ELF-1 (cell line): ENCODE results near the gene RCSD1.

Source experiments
- DNase-seq: peaks from one replicate; pipeline ENCODE4 v3.0.0-alpha.2; 2016; ENCODE audit warnings: low read depth, low spot score

Gene RCSD1

DNA sequence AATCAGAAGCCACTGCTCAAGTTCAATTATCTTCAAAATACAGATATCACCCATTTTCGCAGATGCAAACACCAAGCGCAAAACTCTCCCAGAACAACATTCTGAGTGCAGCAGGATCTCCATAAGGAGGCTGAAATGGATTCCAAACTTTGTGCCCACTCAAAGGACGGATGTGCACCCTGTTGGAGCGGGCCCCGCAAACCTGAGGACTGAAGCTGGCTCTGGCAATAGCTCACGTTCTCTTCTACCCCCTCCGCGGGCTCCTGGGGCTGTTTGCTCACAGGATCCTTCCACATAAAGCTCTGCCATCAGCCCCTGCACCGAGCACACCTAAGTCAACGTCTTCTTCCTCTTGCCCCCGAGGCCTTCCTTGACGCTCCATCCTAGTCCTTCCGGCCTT is 11.7 kb upstream of the RCSD1 start:
- no peak for DNase-seq

DNA sequence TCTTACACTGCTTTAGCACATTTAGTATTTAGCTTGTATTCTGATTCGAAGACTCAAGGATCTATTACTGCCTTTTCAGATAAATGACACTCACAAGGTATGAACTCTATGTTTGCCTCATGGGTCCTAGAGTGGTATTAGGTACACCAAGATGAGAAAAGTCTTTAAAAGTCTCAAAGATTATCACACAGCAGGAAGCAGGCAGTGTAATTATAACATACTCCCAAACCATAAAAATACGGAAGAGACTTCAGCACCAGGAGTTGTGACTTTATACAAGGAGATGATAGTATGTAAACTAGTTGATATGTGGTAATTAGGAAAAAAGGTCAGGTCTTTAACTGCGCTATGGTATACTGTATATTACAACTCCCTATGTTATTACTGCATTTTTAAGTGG is 11.2 kb upstream of the RCSD1 start:
- no peak for DNase-seq

DNA sequence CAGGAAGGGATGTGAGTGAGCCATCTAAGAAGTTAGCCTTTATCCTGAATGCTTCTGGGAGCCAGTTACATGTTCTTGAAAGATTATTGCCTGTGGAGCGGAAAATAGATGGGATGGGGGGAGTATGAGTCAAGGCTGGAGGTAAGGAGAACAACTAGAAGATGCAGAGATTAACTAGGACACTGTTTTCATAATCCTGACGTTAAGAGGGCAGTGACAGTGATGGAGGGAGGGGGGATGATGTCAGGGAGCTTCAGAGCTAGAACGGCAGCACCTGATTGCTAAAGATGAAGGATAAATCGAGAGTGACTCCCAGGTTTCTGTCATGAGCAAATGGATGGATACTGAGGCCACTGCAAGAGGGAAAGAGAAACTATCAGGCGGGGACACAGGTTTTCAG is 10.0 kb upstream of the RCSD1 start:
- no peak for DNase-seq

DNA sequence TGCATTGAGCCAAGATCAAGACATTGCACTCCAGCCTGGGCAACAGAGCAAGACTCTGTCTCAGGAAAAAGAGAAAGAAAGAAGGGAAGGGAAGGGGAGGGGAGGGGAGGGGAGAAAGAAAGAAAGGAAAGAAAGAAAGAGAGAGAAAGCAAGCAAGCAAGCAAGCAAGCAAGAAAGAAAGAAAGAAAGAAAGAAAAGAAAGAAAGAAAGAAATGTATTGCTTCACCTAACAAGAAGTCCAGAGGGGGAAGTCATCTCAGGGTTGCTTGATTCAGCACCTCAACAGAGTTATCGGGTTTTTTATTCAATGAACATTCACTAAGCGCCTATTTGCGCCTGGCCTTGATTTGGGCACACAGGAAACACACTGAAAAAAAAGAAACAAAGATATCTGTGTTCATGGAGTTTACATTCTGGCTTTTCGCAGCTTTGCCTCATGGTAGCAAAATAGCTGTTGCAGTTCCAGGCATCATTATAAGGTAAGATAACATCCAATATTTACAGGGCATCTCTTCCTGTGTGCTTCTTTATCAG is 8.2 kb upstream of the RCSD1 start:
- no peak for DNase-seq

DNA sequence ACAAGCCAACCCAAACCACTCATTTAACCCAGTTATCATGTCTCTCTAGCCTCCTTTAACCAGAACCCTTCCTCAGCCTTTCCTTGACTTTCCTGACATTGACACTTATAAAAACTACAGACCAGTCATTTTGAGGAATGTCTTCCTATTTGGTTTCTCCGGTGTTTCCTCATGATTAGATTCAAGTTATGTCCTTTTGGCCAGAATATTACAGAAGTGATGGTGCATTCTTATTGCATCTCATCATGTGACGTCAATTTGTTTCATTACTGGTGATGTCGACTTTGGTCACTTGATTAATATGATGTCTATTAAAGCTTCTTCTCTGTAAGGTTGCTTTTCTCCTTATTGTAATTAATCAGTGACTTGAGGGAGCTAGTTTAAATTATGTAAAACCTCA is 6.1 kb upstream of the RCSD1 start:
- DNase-seq: no peak

DNA sequence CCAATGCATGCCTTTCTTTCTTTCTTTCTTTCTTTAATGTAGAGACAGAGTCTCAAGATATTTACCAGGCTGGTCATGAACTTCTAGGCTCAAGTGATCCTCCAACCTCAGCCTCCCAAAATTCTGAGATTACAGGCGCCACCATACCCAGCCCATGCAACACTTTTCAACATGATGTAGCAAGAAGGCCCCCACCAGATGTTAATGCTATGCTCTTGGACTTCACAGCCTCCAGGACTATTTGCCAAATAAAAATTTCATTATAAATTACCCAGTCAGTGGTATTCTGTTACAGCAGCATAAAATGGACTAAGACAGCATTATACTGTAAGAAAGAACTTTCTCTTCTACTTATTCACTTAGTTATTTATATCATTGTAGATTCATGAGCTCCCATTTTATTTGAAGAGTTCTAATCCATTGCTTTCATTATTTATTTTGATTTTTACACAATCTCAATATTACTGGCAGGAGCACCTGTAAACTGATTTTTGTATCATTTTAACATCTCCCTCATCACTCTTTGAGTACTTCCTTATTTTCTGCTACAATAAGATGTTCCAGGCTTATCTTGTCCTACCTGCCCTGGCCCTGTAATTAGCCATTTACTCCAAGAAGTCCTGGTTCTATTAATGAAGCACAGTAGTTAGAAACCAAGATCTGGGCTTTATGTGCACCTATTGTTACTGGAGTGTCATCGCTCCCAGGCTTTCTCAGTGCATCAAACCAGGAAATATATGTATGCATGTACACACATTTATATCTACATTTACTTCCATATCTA is 4.8 kb upstream of the RCSD1 start:
- no peak for DNase-seq

DNA sequence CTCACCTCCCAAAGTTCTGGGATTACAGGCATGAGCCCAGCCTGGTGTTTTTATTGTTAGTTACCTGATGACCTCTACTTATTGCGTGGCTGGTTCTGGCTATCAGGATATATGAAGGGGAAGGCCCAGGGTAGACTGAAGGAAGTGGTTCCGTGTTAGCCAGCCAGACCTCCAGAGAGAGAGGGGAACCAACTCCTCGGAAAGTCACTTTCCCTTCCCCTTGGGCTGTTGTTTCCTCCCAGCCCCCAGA is 2.5 kb upstream of the RCSD1 start:
- DNase-seq: no peak

DNA sequence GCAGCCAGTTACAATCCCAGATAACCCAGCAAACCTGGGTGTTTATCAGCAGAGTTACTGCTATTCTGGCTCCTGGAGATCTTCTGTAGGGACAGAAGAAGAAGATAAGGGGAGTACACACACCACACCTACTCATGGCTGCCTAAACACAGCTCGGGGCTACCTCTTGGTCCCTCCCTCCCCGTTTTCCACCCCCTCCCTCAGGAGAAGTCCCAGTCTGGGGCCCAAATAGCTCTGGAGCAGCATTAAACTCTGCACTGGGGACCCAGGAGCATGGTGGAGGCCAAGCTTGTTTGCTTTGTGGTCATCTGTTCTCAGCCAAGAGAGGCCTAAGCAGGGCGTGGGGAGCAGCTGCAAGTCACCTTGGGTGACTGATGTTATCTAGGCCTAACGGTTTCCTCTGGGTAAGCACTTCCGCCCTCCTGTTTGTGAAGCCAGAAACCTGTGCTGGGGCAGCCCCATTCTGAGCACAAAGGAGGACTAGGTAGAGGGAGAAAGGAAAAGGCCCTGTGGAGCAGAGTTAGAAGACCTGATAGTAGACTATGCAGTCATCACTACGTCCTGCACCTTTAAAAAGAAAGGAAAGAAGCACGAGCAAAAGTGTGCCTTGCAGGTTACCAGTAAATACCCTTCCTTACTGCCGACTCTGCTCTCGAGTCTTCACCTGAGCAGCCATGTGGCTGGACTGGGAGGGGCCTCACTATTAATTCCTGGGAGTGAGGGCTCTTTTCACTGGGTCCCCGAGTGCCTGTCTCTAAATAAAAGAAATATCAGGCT is 2.0 kb upstream of the RCSD1 start:
- peak; percentile 53 for DNase-seq

DNA sequence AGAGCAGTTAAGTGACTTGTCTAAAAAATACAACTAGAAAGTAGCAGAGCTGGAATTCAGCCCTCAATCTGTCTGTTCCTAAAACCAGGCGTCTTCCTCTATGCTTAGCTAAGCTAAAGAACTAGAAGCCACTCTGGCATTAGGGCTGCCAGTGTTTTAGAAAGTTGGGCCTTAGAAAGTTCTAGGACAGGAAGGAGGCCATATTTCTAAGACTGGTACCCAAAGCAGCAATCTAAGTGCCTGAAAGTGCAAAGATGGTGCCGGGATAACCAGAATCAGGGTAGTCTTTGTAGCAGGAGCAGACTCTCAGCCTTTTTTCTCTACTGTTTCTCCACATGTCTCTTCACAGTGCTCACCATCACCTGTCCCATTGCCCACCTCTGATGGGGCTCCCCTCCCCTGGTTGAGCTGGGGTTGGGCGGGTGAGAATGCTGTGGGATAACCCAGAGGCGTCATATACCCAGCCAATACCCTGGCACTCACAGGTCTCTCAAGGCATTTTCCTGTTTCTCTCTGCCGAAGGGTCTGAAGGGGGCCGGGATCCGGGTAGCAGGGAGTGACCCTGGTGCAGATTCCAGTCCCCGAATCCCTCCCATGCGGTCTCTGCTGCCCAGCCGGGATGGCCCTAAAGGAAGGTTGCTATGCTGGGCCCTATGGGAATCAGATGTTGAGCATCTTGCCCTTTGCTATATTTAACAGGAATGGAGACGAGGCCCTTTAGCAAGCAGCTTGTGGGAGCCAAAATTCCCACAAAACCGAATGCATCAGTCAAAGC is 1.1 kb upstream of the RCSD1 start:
- no peak for DNase-seq

DNA sequence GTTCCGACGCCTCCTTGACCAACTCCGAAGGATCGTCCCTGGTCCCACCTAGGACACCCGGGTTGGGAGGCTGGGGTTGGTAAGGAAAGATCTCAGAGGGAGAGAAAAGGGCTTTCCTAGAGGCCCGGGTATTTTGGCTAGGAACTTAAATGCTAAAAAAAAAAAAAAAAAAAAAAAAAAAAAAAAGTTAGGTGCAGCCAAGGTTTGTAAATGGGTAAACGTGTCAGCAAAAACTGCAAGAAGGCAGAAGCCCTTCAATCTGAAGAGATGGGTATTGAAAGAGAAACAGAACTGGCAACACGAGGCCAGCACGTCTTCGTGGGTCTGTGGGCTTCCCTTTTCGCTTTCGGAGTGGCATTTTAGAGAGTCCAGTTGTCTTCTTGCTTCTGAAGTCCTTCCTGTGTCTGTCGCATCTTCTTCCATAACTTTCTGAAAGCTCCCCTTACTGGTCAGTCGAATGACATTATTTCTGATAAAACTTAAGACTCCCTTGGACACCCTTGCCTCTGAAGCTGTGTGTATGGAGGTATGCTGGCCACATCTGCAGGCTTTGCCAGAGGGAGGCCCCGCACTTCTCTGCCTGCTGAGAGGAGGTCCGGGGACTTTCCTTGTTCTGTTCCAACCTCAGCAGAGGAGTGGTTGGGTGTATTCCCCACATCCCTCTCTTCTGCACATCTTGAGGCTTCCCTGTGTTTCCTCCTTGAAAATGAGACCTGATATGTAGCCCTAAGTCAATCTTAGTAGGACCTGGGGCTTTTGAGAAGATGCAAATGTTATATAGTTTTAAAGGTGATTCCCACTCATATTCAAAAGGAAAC is 745 bp downstream of the RCSD1 start:
- DNase-seq: no peak

DNA sequence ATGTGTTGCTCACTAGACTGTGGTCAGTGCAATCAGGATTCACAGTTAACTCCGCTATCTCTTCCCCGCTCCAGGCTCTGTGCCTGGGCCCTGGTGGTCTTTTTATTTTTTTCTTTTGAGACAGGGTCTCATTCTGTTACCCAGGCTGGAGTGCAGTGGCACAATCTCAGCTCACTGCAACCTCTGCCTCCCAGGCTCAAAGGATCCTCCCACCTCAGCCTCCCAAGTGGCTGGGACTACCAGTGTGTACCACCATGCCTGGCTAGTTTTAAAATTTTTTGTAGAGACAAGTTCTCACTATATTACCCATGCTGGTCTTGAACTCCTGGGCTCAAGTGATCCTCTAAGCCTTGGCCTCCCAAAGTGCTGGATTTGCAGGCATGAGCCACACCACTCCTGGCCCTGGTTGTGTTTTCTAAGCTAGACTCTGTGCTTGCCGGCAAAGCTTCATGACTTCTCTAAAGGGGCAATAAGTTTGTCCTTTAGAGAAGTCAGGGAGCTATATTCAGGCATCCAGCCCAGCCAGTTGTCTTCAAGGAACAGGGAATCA is 1.4 kb downstream of the RCSD1 start:
- DNase-seq: no peak

DNA sequence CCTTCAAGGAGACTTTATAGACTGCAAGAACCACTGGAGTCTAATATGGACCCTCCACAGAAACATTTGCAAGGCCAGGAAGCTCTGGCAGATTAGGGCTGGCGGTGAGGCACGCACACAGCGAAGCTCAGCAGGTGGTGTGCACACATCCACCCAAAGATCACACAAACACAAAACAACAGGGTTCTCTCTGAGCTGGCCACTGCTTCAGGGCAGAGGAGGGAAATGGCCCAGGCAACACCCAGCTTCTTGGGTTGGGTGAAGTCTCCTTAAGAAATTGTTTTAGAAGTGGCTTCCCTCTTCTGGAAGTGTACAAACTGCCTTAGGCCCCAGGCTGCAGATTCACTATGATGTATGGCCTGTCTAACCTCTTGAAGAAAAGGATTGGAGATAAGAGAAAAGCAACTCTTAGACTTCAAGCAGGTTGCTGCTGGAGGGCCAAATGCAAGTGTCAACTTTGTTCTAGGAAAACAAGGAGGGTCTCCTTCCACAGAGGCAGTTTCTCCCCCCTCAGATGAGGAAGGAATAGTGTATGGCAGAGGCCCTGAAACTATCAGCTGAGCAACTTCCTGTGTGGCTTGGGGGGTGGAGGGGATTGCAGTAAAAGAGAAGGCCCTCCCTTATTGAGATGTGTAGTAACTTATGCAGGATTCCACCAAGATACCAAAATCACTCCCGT is 2.0 kb downstream of the RCSD1 start:
- DNase-seq: peak; percentile 74

DNA sequence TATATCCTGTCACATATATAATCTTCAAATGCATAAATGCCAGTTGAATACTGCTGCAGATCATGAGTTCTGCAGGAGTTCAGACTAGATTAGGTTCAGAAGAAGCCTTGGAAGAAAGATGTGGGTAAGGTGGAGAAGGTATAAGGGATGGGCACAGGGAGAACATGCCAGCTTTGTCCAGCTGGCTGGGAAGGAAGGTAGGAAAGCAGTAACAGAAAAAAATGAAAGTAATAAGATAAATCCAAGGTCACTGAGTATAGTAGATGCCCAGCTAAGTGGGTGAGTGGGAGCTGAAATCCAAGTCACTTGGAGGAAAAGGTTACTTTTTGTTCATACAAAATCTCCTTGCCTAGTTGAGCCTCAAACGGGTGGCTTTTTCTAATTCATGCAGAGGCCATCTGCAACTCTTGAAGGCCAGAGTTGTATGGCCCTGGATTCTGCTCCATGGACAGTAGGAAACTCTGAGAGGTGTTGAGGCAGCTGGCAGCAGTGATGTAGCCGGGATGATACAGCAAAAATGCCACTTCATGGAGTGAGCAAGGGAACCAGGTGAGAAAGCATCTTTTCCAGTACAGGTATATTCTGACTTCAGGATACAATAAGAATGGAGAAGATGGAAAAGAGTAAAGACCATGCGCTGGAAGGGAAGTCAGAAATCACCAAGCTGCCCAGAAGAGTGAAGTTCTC is 3.4 kb downstream of the RCSD1 start:
- no peak for DNase-seq

DNA sequence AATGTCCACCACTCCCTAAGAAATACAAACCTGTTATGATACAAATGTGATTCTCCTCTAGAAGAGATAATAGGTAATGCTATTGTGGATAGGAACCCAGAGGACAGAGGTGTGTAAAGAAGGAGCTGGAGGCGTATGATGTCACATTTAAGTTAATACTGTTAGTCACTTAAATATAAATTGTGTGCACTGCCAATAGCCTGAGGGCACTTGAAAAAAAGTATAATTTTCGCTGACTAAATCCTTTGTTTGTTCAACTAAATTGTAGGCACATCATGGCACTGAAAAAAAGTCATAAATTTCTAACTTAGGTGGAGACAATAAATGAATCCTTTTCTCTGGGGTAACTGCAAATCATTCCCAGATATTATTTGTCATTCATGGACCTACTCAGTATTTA is 4.4 kb downstream of the RCSD1 start:
- DNase-seq: no peak

DNA sequence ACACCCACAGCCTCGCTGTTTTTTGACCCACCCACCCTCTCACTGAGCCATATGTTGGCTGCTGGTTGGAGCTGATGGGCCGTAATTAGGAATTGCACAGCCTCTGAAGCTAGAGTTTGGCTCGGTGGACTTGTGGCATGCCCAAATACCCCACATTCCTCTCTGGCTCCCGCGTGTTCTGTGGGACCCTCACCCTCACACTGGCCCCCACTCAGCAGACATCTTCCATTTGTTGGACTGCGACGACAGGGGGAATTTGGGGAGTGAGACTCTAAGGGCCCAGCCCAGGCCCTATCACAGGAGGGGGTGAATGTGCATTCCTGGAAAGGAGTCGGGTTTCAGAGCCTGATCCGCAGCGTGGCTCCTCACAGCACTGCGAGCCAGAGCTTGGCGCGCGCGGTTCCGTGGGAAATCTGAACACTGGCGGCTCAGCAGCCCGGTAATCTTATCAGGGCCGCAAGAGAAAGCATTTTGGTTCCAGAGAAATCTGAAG is 5.2 kb downstream of the RCSD1 start:
- DNase-seq: peak; percentile 72

DNA sequence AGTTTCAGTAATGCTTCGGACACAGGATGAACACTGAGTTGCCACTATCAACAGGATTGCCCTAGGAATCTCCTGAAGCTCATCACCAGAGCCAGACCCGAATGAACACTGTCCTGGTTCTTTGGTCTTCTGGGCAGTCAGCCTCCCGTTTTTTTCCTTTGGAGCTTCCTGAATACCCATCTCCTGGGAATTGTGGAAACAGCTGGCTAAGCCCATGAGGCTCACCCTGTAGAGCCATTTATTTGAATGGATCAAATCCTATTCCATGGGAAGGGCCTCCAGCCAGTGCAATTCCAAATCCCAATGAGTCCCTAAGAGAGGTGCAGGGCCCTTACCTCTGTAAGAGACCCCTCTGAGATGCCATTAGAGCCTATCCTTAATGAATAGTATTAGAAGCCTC is 5.9 kb downstream of the RCSD1 start:
- DNase-seq: no peak

DNA sequence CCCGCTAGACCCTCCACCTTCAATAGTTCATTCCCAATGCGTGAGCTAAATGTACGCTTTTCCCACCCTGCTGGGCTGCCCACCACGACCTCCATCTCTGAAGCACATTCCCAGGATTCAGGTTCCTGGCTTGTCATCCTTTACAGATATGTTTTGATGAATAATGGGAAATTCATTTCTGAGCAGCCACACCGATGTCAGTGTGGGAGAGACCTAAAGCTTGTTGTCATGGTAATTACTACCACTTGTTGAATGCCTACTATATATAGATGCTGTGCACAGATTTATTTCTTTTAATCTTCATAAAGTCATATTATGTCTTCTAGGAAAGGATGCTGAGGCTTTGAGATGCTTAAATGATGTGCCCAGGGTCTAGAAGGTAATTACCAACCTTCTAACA is 8.0 kb downstream of the RCSD1 start:
- DNase-seq: no peak

DNA sequence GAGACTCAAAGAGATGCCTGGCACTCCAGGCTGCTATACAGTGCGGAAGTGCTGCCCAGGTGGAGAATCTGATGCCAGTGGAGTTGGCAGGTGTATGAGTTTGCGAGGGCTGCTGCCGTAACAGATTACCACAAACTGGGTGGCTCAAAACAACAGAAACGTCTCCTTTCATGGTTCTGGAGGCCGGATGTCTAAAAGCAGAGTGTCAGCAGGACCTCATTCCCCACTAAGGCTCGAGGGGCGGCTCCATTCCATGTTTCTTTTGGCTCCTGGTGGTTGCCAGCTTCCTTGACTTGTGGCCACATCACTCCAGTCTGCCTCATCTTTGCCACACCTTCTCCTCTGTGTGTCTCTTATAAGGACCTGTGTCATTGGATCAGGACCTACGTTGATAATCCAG is 10.0 kb downstream of the RCSD1 start:
- no peak for DNase-seq

DNA sequence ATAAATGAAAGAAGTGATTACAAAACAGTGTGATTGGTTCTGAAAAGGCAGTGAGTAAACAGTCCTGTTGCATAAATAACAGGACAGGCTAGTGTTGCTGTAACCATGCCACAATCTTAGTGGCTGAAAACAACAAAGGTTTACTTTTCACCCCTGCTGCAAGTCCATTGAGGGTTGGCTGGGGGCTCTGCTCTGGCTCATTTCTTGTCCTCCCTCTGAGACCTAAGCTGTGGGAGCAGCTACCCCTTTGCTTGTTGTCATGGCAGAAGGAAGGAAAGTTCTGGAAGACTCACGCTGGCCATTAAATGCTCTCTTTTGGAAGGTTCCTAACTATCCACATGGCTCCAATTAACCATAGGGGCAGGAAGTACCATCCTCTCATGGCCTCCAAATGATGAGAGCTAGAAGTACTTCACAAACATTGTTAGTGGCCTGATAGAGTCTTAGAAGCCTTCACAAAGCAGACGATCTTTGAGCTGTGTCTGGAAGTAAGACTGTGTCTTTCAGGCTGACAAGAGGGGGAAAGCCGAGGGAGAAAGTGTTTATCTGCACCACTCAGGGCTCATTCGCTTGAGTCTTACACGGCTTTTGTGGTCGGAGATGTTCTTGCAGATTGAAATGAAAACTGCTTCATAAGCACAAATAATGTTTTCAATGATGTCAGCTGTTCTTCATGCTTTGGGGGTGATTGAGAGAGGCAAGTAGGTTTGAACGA is 11.9 kb downstream of the RCSD1 start:
- no peak for DNase-seq

DNA sequence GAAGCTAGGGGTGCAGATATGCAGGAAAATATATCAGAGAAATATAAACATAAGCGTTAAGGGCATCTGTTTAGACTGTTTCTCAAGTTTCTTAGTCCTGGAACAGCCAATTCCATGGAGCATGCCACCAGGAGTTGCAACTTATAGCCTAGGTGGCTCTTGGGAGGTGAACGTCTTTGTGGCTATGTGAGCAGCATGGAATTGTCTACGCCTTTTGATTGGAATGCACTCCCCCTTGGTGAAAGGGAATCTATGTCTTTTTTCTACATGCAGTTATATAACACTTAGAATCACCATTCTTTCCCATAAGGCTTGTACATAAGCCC is 12.4 kb downstream of the RCSD1 start:
- no peak for DNase-seq
